Measurements from ENCODE around the gene CXCR6.

The CXCR6 gene

GRCh38 chr3:45905755-45906154 lies 37.5 kb upstream of the CXCR6 start:
- DNase-seq (ENCODE audit: extremely low read depth, insufficient read length) = no peak
- peaks cover 3% of the 10 kb centered on the region for H3K27me3 ChIP-seq (replicated peaks; ENCODE audit: control insufficient read depth, insufficient read depth, low read length)
- TF ChIP-seq, protein P1, sequence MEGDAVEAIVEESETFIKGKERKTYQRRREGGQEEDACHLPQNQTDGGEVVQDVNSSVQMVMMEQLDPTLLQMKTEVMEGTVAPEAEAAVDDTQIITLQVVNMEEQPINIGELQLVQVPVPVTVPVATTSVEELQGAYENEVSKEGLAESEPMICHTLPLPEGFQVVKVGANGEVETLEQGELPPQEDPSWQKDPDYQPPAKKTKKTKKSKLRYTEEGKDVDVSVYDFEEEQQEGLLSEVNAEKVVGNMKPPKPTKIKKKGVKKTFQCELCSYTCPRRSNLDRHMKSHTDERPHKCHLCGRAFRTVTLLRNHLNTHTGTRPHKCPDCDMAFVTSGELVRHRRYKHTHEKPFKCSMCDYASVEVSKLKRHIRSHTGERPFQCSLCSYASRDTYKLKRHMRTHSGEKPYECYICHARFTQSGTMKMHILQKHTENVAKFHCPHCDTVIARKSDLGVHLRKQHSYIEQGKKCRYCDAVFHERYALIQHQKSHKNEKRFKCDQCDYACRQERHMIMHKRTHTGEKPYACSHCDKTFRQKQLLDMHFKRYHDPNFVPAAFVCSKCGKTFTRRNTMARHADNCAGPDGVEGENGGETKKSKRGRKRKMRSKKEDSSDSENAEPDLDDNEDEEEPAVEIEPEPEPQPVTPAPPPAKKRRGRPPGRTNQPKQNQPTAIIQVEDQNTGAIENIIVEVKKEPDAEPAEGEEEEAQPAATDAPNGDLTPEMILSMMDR (IDR thresholded peaks at IDR 0.05; ENCODE audit: insufficient read depth, low read length, poor library complexity, severe bottlenecking) = no peak
- no peak overlapping the region for H3K4me3 ChIP-seq (replicated peaks; ENCODE audit: low read depth, low read length)
- H3K36me3 ChIP-seq (ENCODE audit: control insufficient read depth, insufficient read depth, low read length) = no peaks in the 10 kb centered on the region

GRCh38 chr3:45906681-45907407 lies 36.4 kb upstream of the CXCR6 start:
- H3K36me3 ChIP-seq (ENCODE audit: control insufficient read depth, insufficient read depth, low read length) = no peaks in the 10 kb centered on the region
- H3K4me3 ChIP-seq (replicated peaks; ENCODE audit: low read depth, low read length) = no peak overlapping the region
- peaks cover 1% of the 10 kb centered on the region for H3K27me3 ChIP-seq (replicated peaks; ENCODE audit: control insufficient read depth, insufficient read depth, low read length)
- DNase-seq (ENCODE audit: extremely low read depth, insufficient read length) = no peak
- TF ChIP-seq, protein P1 (IDR thresholded peaks at IDR 0.05; ENCODE audit: insufficient read depth, low read length, poor library complexity, severe bottlenecking) = peak; percentile 49

DNA sequence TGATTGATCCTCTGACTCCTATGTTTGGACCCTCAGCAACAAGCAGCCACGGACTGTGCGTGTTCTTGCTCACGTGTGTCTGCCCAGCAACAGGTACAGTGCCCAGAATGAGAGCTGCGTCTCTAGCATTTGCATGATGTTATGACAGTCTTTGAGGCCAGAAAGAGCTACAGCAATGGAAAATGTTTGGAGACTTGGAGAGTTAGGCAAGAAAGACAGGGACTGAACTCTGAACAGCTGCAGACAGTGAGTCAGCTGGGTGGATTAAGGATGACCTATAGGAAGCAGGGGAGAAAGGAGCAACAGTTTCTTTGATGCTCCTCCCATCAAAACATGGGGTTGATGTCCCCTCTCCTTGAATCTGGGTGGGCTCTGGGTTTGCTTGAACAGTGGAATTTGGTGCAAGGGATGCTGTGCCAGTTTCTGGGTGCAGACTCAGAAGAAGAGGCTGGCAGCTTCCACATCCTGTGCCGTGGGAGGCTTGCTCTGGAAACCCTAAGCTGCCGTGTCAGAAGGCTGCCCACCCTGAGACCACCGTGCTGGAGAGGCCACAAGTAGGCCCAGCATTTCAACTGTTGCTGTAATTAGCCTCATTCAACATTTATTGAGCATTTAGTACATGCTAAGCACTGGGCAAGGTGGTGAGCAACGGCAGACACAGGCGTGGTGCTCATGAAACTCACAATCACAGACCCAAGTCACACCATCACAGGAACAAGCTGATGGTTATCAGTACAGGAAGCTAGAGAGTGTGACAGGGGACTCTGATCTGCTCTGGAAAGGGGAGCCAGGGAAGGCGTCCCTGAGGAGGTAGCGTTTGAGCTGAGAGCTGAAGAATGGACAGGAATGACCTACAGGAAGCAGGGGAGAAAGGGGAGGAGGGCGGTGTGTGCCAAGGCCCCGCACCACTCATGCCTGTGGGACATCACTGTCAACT lies 35.2 kb upstream of the CXCR6 start:
- peaks cover 1% of the 10 kb centered on the region for H3K27me3 ChIP-seq (replicated peaks; ENCODE audit: control insufficient read depth, insufficient read depth, low read length)
- no peaks in the 10 kb centered on the region for H3K36me3 ChIP-seq (ENCODE audit: control insufficient read depth, insufficient read depth, low read length)
- TF ChIP-seq, protein P1 (IDR thresholded peaks at IDR 0.05; ENCODE audit: insufficient read depth, low read length, poor library complexity, severe bottlenecking) = no peak
- H3K4me3 ChIP-seq (replicated peaks; ENCODE audit: low read depth, low read length) = no peak overlapping the region
- DNase-seq (ENCODE audit: extremely low read depth, insufficient read length) = no peak

DNA sequence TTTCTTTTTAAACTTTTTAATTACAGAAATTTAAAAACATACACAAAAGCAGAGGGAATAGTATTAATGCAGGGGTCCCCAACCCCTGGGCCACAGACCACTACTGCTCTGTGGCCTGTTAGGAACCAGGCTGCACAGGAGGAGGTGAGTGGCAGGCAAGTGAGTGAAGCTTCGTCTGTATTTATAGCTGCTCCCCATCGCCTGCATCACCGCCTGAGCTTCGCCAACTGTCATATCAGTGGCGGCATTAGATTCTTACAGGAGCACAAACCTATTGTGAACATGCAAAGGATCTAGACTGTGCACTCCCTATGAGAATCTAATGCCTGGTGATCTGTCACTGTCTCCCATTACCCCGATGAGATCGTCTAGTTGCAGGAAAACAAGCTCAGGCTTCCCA lies 34.5 kb upstream of the CXCR6 start:
- TF ChIP-seq, protein P1 (IDR thresholded peaks at IDR 0.05; ENCODE audit: insufficient read depth, low read length, poor library complexity, severe bottlenecking) = no peak
- no peaks in the 10 kb centered on the region for H3K36me3 ChIP-seq (ENCODE audit: control insufficient read depth, insufficient read depth, low read length)
- H3K4me3 ChIP-seq (replicated peaks; ENCODE audit: low read depth, low read length) = no peak overlapping the region
- H3K27me3 ChIP-seq (replicated peaks; ENCODE audit: control insufficient read depth, insufficient read depth, low read length) = peaks cover 1% of the 10 kb centered on the region
- DNase-seq (ENCODE audit: extremely low read depth, insufficient read length) = no peak

DNA sequence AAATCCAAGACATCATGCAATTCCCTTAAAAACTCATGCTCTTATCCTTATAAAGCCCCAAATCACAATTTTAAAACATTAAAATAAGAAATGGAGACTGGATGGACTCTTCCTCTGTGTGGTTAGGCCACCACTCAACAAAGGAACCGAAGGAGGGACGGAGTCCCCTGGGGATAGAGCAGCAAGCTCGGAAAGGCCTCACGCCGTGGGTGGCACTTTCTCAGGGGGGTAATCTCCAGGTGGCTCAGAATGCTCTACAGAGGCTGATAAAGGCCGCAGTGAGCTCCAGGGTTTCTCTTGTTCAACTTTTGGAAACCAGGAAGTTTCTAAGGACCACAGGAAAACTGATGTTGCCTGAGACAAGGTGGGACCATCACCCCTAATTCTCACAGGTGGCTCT lies 33.7 kb upstream of the CXCR6 start:
- H3K4me3 ChIP-seq (replicated peaks; ENCODE audit: low read depth, low read length) = no peak overlapping the region
- H3K36me3 ChIP-seq (ENCODE audit: control insufficient read depth, insufficient read depth, low read length) = no peaks in the 10 kb centered on the region
- peaks cover 1% of the 10 kb centered on the region for H3K27me3 ChIP-seq (replicated peaks; ENCODE audit: control insufficient read depth, insufficient read depth, low read length)
- DNase-seq (ENCODE audit: extremely low read depth, insufficient read length) = no peak
- TF ChIP-seq, protein P1 (IDR thresholded peaks at IDR 0.05; ENCODE audit: insufficient read depth, low read length, poor library complexity, severe bottlenecking) = no peak

Data from GM06990 (cell line).